Hepatocyte (in vitro differentiated cells): ENCODE results near the gene TLR4. TPM values are rescaled to one million over a fixed set of nuclear protein-coding genes. Genes with fewer than 3 reads are reported as not detected.

ENCODE experiments used
- DNase-seq: peaks from one replicate; pipeline ENCODE4 v3.0.0-alpha.2; 2016; ENCODE audit warnings: low spot score
- H2AFZ ChIP-seq: fragments of 200-600 bp; sonication (generic); 2 replicates; pipeline ENCODE4 v1.6.0; 2016; ENCODE audit warnings: antibody characterized with exemption, mild to moderate bottlenecking
- H3K27ac ChIP-seq: fragments of 200-600 bp; sonication (generic); 2 replicates; pipeline ENCODE4 v1.5.1; 2016; ENCODE audit warnings: mild to moderate bottlenecking
- H3K27me3 ChIP-seq: fragments of 200-600 bp; sonication (generic); 2 replicates; pipeline ENCODE4 v1.6.1; 2016
- H3K36me3 ChIP-seq: fragments of 200-600 bp; sonication (generic); replicated peaks from 2 replicates; pipeline ENCODE4 v1.5.1; 2016; ENCODE audit warnings: low read depth; ENCODE audit not compliant: insufficient read depth
- H3K4me1 ChIP-seq: fragments of 200-600 bp; sonication (generic); 2 replicates; pipeline ENCODE4 v1.5.1; 2016; ENCODE audit warnings: mild to moderate bottlenecking, moderate library complexity; ENCODE audit not compliant: insufficient read depth
- H3K4me2 ChIP-seq: fragments of 200-600 bp; sonication (generic); 2 replicates; pipeline ENCODE4 v1.6.0; 2016
- H3K4me3 ChIP-seq: fragments of 200-600 bp; sonication (generic); 2 replicates; pipeline ENCODE4 v1.5.1; 2016; ENCODE audit warnings: mild to moderate bottlenecking
- H3K79me2 ChIP-seq: fragments of 200-600 bp; sonication (generic); 2 replicates; pipeline ENCODE4 v1.6.0; 2017; ENCODE audit warnings: mild to moderate bottlenecking
- H3K9me2 ChIP-seq: fragments of 200-600 bp; sonication (generic); replicated peaks from 2 replicates; pipeline ENCODE4 v1.6.0; 2017; ENCODE audit warnings: mild to moderate bottlenecking; ENCODE audit not compliant: insufficient read depth
- H3K9me3 ChIP-seq: fragments of 200-600 bp; sonication (generic); 2 replicates; pipeline ENCODE4 v1.5.1; 2016; ENCODE audit warnings: low read depth, mild to moderate bottlenecking
- H4K20me1 ChIP-seq: fragments of 200-600 bp; sonication (generic); 2 replicates; pipeline ENCODE4 v1.6.0; 2016; ENCODE audit warnings: mild to moderate bottlenecking; ENCODE audit not compliant: insufficient read depth, poor library complexity, severe bottlenecking
- EZH2 ChIP-seq: fragments of 200-600 bp; sonication (generic); IDR thresholded peaks from 2 replicates; pipeline ENCODE4 v1.6.1; 2016; ENCODE audit warnings: antibody characterized with exemption, mild to moderate bottlenecking, borderline replicate concordance
- EZH2phosphoT487 ChIP-seq: fragments of 200-600 bp; sonication (generic); IDR thresholded peaks from one replicate; pipeline ENCODE4 v1.6.1; 2018; ENCODE audit warnings: antibody characterized with exemption, mild to moderate bottlenecking, low read depth, moderate library complexity; ENCODE audit not compliant: unreplicated experiment, severe bottlenecking
- WGBS: methylation state at CpG from one replicate; pipeline ENCODE4 v1.1.6; 2016; ENCODE audit warnings: low lambda C conversion rate; ENCODE audit errors: missing lambda C conversion rate; 5-methylcytosine and 5-hydroxymethylcytosine counted together
- polyA plus RNA-seq: library from polyadenylated mRNA; unstranded; fragments of >200 nt; fragmentation: Nextera tagmentation; extraction: Ambion mirVana; gene quantifications from 2 replicates; pipeline ENCODE4 v1.2.1, GENCODE V29; 2016
- total RNA-seq: library from RNA; depleted of rRNA; stranded (reverse); fragments of >200 nt; gene quantifications from 2 replicates; pipeline ENCODE4 v1.2.3, GENCODE V29; 2014
- TF ChIP-seq, protein P1 (sequence below): fragments of 200-600 bp; sonication (generic); IDR thresholded peaks from 2 replicates; pipeline ENCODE4 v1.5.1; 2016; ENCODE audit warnings: antibody characterized with exemption, mild to moderate bottlenecking; ENCODE audit not compliant: poor library complexity

Gene TLR4
- total and polyA plus RNA-seq, 2 experiments from 2014 or later: 0.33 to 1.7 TPM

DNA sequence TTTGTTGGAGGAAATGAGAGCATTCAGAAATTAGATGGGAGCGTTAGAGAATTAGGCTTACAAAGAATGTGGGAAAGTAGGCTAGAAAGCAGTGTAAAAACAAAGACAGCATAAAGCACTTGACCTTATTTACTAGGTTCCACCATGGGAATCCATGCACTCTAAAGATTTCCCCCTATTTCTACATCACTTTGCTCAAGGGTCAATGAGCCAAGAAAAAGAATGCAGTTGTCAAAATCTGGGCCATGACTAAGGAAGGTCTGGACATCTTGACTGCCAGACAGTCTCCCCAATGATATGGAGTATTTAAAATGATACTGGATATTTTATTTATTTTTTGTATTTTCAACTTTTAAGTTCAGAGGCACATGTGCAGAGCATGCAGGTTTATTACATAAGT, 3.4 kb downstream of the TLR4 start:
- Histone ChIP-seq H3K36me3 (no peaks in the 10 kb centered on the region), H4K20me1 (no peaks in the 10 kb centered on the region), H3K9me3 (no peaks in the 10 kb centered on the region), H3K4me2 (no peak overlapping the region), H3K79me2 (no peaks in the 10 kb centered on the region), H3K27ac (no peak overlapping the region), H3K4me1 (peaks cover 4% of the 10 kb centered on the region), H2AFZ (no peak overlapping the region), H3K9me2 (no peaks in the 10 kb centered on the region), H3K27me3 (peaks cover 3% of the 10 kb centered on the region), H3K4me3 (no peak overlapping the region)
- WGBS: 96% methylated on average over 1 of the region's 1 CpG
- TF ChIP-seq, protein P1, sequence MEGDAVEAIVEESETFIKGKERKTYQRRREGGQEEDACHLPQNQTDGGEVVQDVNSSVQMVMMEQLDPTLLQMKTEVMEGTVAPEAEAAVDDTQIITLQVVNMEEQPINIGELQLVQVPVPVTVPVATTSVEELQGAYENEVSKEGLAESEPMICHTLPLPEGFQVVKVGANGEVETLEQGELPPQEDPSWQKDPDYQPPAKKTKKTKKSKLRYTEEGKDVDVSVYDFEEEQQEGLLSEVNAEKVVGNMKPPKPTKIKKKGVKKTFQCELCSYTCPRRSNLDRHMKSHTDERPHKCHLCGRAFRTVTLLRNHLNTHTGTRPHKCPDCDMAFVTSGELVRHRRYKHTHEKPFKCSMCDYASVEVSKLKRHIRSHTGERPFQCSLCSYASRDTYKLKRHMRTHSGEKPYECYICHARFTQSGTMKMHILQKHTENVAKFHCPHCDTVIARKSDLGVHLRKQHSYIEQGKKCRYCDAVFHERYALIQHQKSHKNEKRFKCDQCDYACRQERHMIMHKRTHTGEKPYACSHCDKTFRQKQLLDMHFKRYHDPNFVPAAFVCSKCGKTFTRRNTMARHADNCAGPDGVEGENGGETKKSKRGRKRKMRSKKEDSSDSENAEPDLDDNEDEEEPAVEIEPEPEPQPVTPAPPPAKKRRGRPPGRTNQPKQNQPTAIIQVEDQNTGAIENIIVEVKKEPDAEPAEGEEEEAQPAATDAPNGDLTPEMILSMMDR: no peak
- TF ChIP-seq EZH2phosphoT487 (no peak), EZH2 (no peak)
- DNase-seq: no peak

GRCh38 chr9:117709936-117710335, 5.7 kb downstream of the TLR4 start:
- DNase-seq: no peak
- no peaks in the 10 kb centered on the region for H3K79me2 ChIP-seq
- H3K36me3 ChIP-seq: no peaks in the 10 kb centered on the region
- H3K9me2 ChIP-seq: no peaks in the 10 kb centered on the region
- H3K27ac ChIP-seq: no peak overlapping the region
- H4K20me1 ChIP-seq: no peaks in the 10 kb centered on the region
- no peak overlapping the region for H2AFZ ChIP-seq
- peaks cover 3% of the 10 kb centered on the region for H3K27me3 ChIP-seq
- no peaks in the 10 kb centered on the region for H3K4me1 ChIP-seq
- no peak overlapping the region for H3K4me3 ChIP-seq
- H3K4me2 ChIP-seq: no peak overlapping the region
- WGBS: 98% methylated on average over 2 of the region's 2 CpGs
- TF ChIP-seq EZH2 (no peak), EZH2phosphoT487 (no peak)
- TF ChIP-seq, protein P1: no peak
- no peaks in the 10 kb centered on the region for H3K9me3 ChIP-seq

GRCh38 chr9:117714282-117714681, 10.1 kb downstream of the TLR4 start:
- 73% methylated on average over 6 of the region's 6 CpGs for WGBS
- no peaks in the 10 kb centered on the region for H3K9me2 ChIP-seq
- H3K27me3 ChIP-seq: peaks cover 3% of the 10 kb centered on the region
- peak; percentile 9 for DNase-seq
- H3K27ac ChIP-seq: no peak overlapping the region
- no peaks in the 10 kb centered on the region for H3K4me1 ChIP-seq
- no peak overlapping the region for H3K4me3 ChIP-seq
- TF ChIP-seq, protein P1: peak; percentile 14
- no peak for TF ChIP-seq EZH2phosphoT487
- H3K9me3 ChIP-seq: no peaks in the 10 kb centered on the region
- no peak overlapping the region for H3K4me2 ChIP-seq
- no peak overlapping the region for H2AFZ ChIP-seq
- H4K20me1 ChIP-seq: no peaks in the 10 kb centered on the region
- H3K36me3 ChIP-seq: no peaks in the 10 kb centered on the region
- no peaks in the 10 kb centered on the region for H3K79me2 ChIP-seq

- no peak for DNase-seq
- WGBS: 69% methylated on average over 5 of the region's 5 CpGs
- TF ChIP-seq, protein P1: no peak
- TF ChIP-seq EZH2 (no peak), EZH2phosphoT487 (no peak)
These were observed 11.3 kb downstream of the TLR4 start for GRCh38 chr9:117715411-117715989.

More at GRCh38 chr9:117715411-117715989, 11.3 kb downstream of the TLR4 start:
- Histone ChIP-seq H3K4me3 (no peak overlapping the region), H3K27me3 (peaks cover 3% of the 10 kb centered on the region), H2AFZ (no peak overlapping the region), H3K9me3 (no peaks in the 10 kb centered on the region), H3K4me2 (no peak overlapping the region), H3K4me1 (no peaks in the 10 kb centered on the region), H4K20me1 (no peaks in the 10 kb centered on the region), H3K9me2 (no peaks in the 10 kb centered on the region), H3K27ac (no peak overlapping the region), H3K79me2 (no peaks in the 10 kb centered on the region), H3K36me3 (no peaks in the 10 kb centered on the region)
